Activated T-helper 1 cell treated with anti-CD3 and anti-CD28 coated beads, Interleukin-12 subunit alpha, Interleukin-12 subunit beta, Interleukin-2, Interleukin-4 antibody, amounts not matched to agents 30 ng/mL and 10 ng/mL and 1 ng/mL, durations not matched to agents 14 hours and 24 hours and 36 hours (primary cell): ENCODE measurements around the gene PFDN2. TPM values are rescaled to one million over a fixed set of nuclear protein-coding genes. Genes with fewer than 3 reads are reported as not detected.

ENCODE experiments used
- total RNA-seq: library from RNA; stranded (reverse); gene quantifications from 2 replicates; pipeline ENCODE4 v1.2.3, GENCODE V29; 2022

Gene PFDN2
- total RNA-seq, 1 donor from 2014 or later = 164 TPM

Other genes starting within 250 kb of the PFDN2 start
- gene ITLN1, start 232.9 kb downstream of the PFDN2 start, total RNA-seq = not detected in 2 replicates
- gene ITLN2, start 163.2 kb downstream of the PFDN2 start, total RNA-seq = not detected in 2 replicates
- gene F11R, start 96.9 kb downstream of the PFDN2 start, total RNA-seq = 11.9 and 13.5 TPM in 2 replicates
- gene TSTD1, start 79.1 kb downstream of the PFDN2 start, total RNA-seq = 40.5 and 43.3 TPM in 2 replicates
- gene USF1, start 72.1 kb downstream of the PFDN2 start, total RNA-seq = 50.6 and 51.5 TPM in 2 replicates
- gene ARHGAP30, start 48.1 kb downstream of the PFDN2 start, total RNA-seq = 149 and 151 TPM in 2 replicates
- not detected in 2 replicates for gene NECTIN4, start 28.5 kb downstream of the PFDN2 start, total RNA-seq
- not detected in 2 replicates for gene KLHDC9, start 19.7 kb downstream of the PFDN2 start, total RNA-seq
- 51.3 and 56.3 TPM in 2 replicates for gene NIT1, start 68 bp upstream of the PFDN2 start, total RNA-seq
- 44.5 and 48.0 TPM in 2 replicates for gene DEDD, start 14.6 kb upstream of the PFDN2 start, total RNA-seq
- 86.3 and 94.5 TPM in 2 replicates for gene UFC1, start 35.9 kb upstream of the PFDN2 start, total RNA-seq
- gene USP21, start 41.5 kb upstream of the PFDN2 start, total RNA-seq = 32.9 and 38.2 TPM in 2 replicates
- gene PPOX, start 48.4 kb upstream of the PFDN2 start, total RNA-seq = 25.1 and 26.0 TPM in 2 replicates
- 66.4 and 68.2 TPM in 2 replicates for gene B4GALT3, start 59.5 kb upstream of the PFDN2 start, total RNA-seq
- gene ADAMTS4, start 81.0 kb upstream of the PFDN2 start, total RNA-seq = 0.23 and 0.24 TPM in 2 replicates
- gene NDUFS2, start 84.3 kb upstream of the PFDN2 start, total RNA-seq = 72.9 and 84.1 TPM in 2 replicates
- gene FCER1G, start 97.3 kb upstream of the PFDN2 start, total RNA-seq = 0.93 and 1.5 TPM in 2 replicates
- not detected in 2 replicates for gene APOA2, start 105.6 kb upstream of the PFDN2 start, total RNA-seq
- 25.3 and 28.0 TPM in 2 replicates for gene TOMM40L, start 108.0 kb upstream of the PFDN2 start, total RNA-seq
- gene NR1I3, start 120.2 kb upstream of the PFDN2 start, total RNA-seq = not detected in 2 replicates
- 0.20 TPM in 1 of 2 replicates, not detected in the other for gene PCP4L1, start 140.7 kb upstream of the PFDN2 start, total RNA-seq
- gene MPZ, start 191.9 kb upstream of the PFDN2 start, total RNA-seq = 3.0 and 4.0 TPM in 2 replicates
- gene SDHC, start 196.3 kb upstream of the PFDN2 start, total RNA-seq = 157 and 162 TPM in 2 replicates
- not detected in 2 replicates for gene CFAP126, start 249.8 kb upstream of the PFDN2 start, total RNA-seq